Measurements from ENCODE around the gene HMG20A.

The HMG20A gene

GRCh38 chr15:77487888-77488287 lies 67.2 kb downstream of the HMG20A start:
- ATAC-seq (ENCODE audit: low read depth) (no peak), DNase-seq (ENCODE audit: low spot score) (no peak)
- no peaks in the 10 kb centered on the region for H3K27me3 ChIP-seq (ENCODE audit: insufficient read depth, poor library complexity, severe bottlenecking)
- no peaks in the 10 kb centered on the region for H3K9me3 ChIP-seq (ENCODE audit: severe bottlenecking)
- H3K4me1 ChIP-seq (ENCODE audit: insufficient read depth, poor library complexity, severe bottlenecking), result peaks cover 5% of the 10 kb centered on the region
- peaks cover 23% of the 10 kb centered on the region for H3K36me3 ChIP-seq (ENCODE audit: low read depth)
- H3K4me3 ChIP-seq (ENCODE audit: severe bottlenecking), result no peak overlapping the region
- no peak overlapping the region for H3K27ac ChIP-seq (ENCODE audit: poor library complexity, severe bottlenecking)
- TF ChIP-seq CTCF (IDR thresholded peaks at IDR 0.05; ENCODE audit: poor library complexity, severe bottlenecking), result no peak

GRCh38 chr15:77489647-77490046 lies 69.0 kb downstream of the HMG20A start:
- TF ChIP-seq CTCF (IDR thresholded peaks at IDR 0.05; ENCODE audit: poor library complexity, severe bottlenecking), result no peak
- no peak for DNase-seq (ENCODE audit: low spot score)
- peaks cover 4% of the 10 kb centered on the region for H3K4me1 ChIP-seq (ENCODE audit: insufficient read depth, poor library complexity, severe bottlenecking)
- H3K4me3 ChIP-seq (ENCODE audit: severe bottlenecking), result no peak overlapping the region
- H3K27me3 ChIP-seq (ENCODE audit: insufficient read depth, poor library complexity, severe bottlenecking), result no peaks in the 10 kb centered on the region
- ATAC-seq (ENCODE audit: low read depth), result no peak
- H3K27ac ChIP-seq (ENCODE audit: poor library complexity, severe bottlenecking), result no peak overlapping the region
- peaks cover 6% of the 10 kb centered on the region for H3K36me3 ChIP-seq (ENCODE audit: low read depth)
- H3K9me3 ChIP-seq (ENCODE audit: severe bottlenecking), result no peaks in the 10 kb centered on the region

- Histone ChIP-seq H3K4me1 (ENCODE audit: insufficient read depth, poor library complexity, severe bottlenecking) (peaks cover 5% of the 10 kb centered on the region), H3K9me3 (ENCODE audit: severe bottlenecking) (no peaks in the 10 kb centered on the region), H3K36me3 (ENCODE audit: low read depth) (no peaks in the 10 kb centered on the region), H3K27me3 (ENCODE audit: insufficient read depth, poor library complexity, severe bottlenecking) (no peaks in the 10 kb centered on the region), H3K27ac (ENCODE audit: poor library complexity, severe bottlenecking) (no peak overlapping the region), H3K4me3 (ENCODE audit: severe bottlenecking) (no peak overlapping the region)
- ATAC-seq (ENCODE audit: low read depth) (no peak), DNase-seq (ENCODE audit: low spot score) (no peak)
- no peak for TF ChIP-seq CTCF (IDR thresholded peaks at IDR 0.05; ENCODE audit: poor library complexity, severe bottlenecking)
Measured at GRCh38 chr15:77493324-77493907, 72.7 kb downstream of the HMG20A start.

- ATAC-seq (ENCODE audit: low read depth) (no peak), DNase-seq (ENCODE audit: low spot score) (no peak)
- Histone ChIP-seq H3K4me1 (ENCODE audit: insufficient read depth, poor library complexity, severe bottlenecking) (peaks cover 5% of the 10 kb centered on the region), H3K36me3 (ENCODE audit: low read depth) (no peaks in the 10 kb centered on the region), H3K27ac (ENCODE audit: poor library complexity, severe bottlenecking) (no peak overlapping the region), H3K4me3 (ENCODE audit: severe bottlenecking) (no peak overlapping the region), H3K9me3 (ENCODE audit: severe bottlenecking) (no peaks in the 10 kb centered on the region), H3K27me3 (ENCODE audit: insufficient read depth, poor library complexity, severe bottlenecking) (no peaks in the 10 kb centered on the region)
- TF ChIP-seq CTCF (IDR thresholded peaks at IDR 0.05; ENCODE audit: poor library complexity, severe bottlenecking), result no peak
Measured at GRCh38 chr15:77494073-77494867, 73.6 kb downstream of the HMG20A start.

GRCh38 chr15:77494964-77495363 lies 74.3 kb downstream of the HMG20A start:
- no peaks in the 10 kb centered on the region for H3K9me3 ChIP-seq (ENCODE audit: severe bottlenecking)
- TF ChIP-seq CTCF (IDR thresholded peaks at IDR 0.05; ENCODE audit: poor library complexity, severe bottlenecking), result no peak
- H3K4me3 ChIP-seq (ENCODE audit: severe bottlenecking), result no peak overlapping the region
- H3K36me3 ChIP-seq (ENCODE audit: low read depth), result no peaks in the 10 kb centered on the region
- peaks cover 5% of the 10 kb centered on the region for H3K4me1 ChIP-seq (ENCODE audit: insufficient read depth, poor library complexity, severe bottlenecking)
- H3K27me3 ChIP-seq (ENCODE audit: insufficient read depth, poor library complexity, severe bottlenecking), result no peaks in the 10 kb centered on the region
- DNase-seq (ENCODE audit: low spot score) (no peak), ATAC-seq (ENCODE audit: low read depth) (no peak)
- no peak overlapping the region for H3K27ac ChIP-seq (ENCODE audit: poor library complexity, severe bottlenecking)

Data from RWPE2 (cell line).